HEK293T (cell line): ENCODE results near the gene ERC2.

Experiments used
- CTCF ChIA-PET: fragments of 350-600 bp; formaldehyde crosslinking; extraction: SDS; loops from one replicate; lab custom pipeline; 2021; ENCODE audit warnings: antibody characterized with exemption, inconsistent platforms; lab: Yijun Ruan, JAX
- POLR2A ChIA-PET: fragments of 350-600 bp; formaldehyde crosslinking; extraction: SDS; loops from one replicate; lab custom pipeline; 2020; ENCODE audit warnings: antibody characterized with exemption, inconsistent platforms; lab: Yijun Ruan, JAX
- DNase-seq: peaks from one replicate; pipeline ENCODE4 v3.0.0; 2012; ENCODE audit warnings: mixed read lengths; ENCODE audit errors: extremely low spot score
- ARNT ChIP-seq: fragments of 450-650 bp; IDR thresholded peaks from 2 replicates; pipeline ENCODE4 v1.6.1; 2017; ENCODE audit warnings: mild to moderate bottlenecking
- BHLHE40 ChIP-seq: fragments of 450-650 bp; IDR thresholded peaks from 2 replicates; pipeline ENCODE4 v1.6.1; 2016; ENCODE audit warnings: mild to moderate bottlenecking, moderate library complexity, borderline replicate concordance
- CTBP1 ChIP-seq: fragments of 450-650 bp; IDR thresholded peaks from 2 replicates; pipeline ENCODE4 v1.6.1; 2016; ENCODE audit warnings: borderline replicate concordance
- ELF4 ChIP-seq: fragments of 450-650 bp; IDR thresholded peaks from 2 replicates; pipeline ENCODE4 v1.6.1; 2017; ENCODE audit warnings: antibody characterized with exemption
- FOXA1 ChIP-seq: fragments of 450-650 bp; IDR thresholded peaks from 2 replicates; pipeline ENCODE4 v1.6.1; 2016; ENCODE audit warnings: mild to moderate bottlenecking
- FOXK2 ChIP-seq: fragments of 450-650 bp; IDR thresholded peaks from 2 replicates; pipeline ENCODE4 v1.6.1; 2016; ENCODE audit warnings: mild to moderate bottlenecking
- FOXM1 ChIP-seq: fragments of 450-650 bp; IDR thresholded peaks from 2 replicates; pipeline ENCODE4 v1.6.1; 2017; ENCODE audit warnings: mild to moderate bottlenecking, borderline replicate concordance
- HDGF ChIP-seq: fragments of 450-650 bp; IDR thresholded peaks from 2 replicates; pipeline ENCODE4 v1.6.1; 2017; ENCODE audit warnings: antibody characterized with exemption, borderline replicate concordance
- L3MBTL2 ChIP-seq: fragments of 450-650 bp; conservative IDR thresholded peaks from 2 replicates; pipeline ENCODE4 v1.6.1; 2016; ENCODE audit warnings: mild to moderate bottlenecking
- LEF1 ChIP-seq: fragments of 450-650 bp; IDR thresholded peaks from 2 replicates; pipeline ENCODE4 v1.6.1; 2017; ENCODE audit warnings: mild to moderate bottlenecking, borderline replicate concordance
- NFRKB ChIP-seq: fragments of 450-650 bp; IDR thresholded peaks from 2 replicates; pipeline ENCODE4 v1.6.1; 2016; ENCODE audit warnings: mild to moderate bottlenecking, moderate library complexity
- PKNOX1 ChIP-seq: fragments of 450-650 bp; IDR thresholded peaks from 2 replicates; pipeline ENCODE4 v1.6.1; 2016
- SP1 ChIP-seq: fragments of 450-650 bp; IDR thresholded peaks from 2 replicates; pipeline ENCODE4 v1.6.1; 2017
- SUZ12 ChIP-seq: fragments of 450-650 bp; IDR thresholded peaks from 2 replicates; pipeline ENCODE4 v1.6.1; 2016; ENCODE audit warnings: mild to moderate bottlenecking
- TARDBP ChIP-seq: fragments of 450-650 bp; IDR thresholded peaks from 2 replicates; pipeline ENCODE4 v1.6.1; 2016
- ZNF384 ChIP-seq: fragments of 450-650 bp; IDR thresholded peaks from 2 replicates; pipeline ENCODE4 v1.6.1; 2016

Gene ERC2

GRCh38 chr3:56422316-56422715 is 46.0 kb downstream of the ERC2 start:
- no peak for TF ChIP-seq L3MBTL2
- TF ChIP-seq ZNF384, result no peak
- no peak for TF ChIP-seq PKNOX1
- TF ChIP-seq LEF1, result no peak
- no peak for TF ChIP-seq CTBP1
- TF ChIP-seq BHLHE40, result no peak
- TF ChIP-seq SP1, result no peak
- no peak for TF ChIP-seq FOXM1
- no peak for TF ChIP-seq TARDBP
- TF ChIP-seq HDGF, result no peak
- TF ChIP-seq ELF4, result no peak
- no peak for TF ChIP-seq SUZ12
- no peak for TF ChIP-seq NFRKB
- ChIA-PET POLR2A (no interaction called here), CTCF (no interaction called here)
- DNase-seq, result no peak

DNA sequence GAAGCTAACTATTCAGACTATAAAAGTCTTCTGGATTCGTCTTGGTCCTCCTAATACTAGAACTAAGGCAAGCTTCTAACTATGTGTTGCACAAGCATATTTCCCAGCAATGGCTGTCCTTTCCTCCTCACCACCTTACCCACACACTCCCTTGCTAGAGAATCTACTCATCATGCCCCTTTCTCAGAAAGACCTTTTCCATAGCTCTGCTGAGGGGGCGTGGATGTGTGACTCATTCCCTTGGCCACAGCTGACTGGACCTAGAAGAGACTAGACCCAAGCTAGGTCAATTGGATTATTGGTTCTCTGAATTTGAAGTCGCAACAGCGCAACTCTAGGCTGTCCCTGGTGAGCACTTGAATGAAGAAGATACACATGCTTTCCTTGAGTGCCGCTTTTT is 47.1 kb downstream of the ERC2 start:
- DNase-seq, result no peak
- CTCF ChIA-PET, result interaction anchor here (1.1 kb wide), 1 partner anchor 81 kb away, joined by 4 read pairs; no protein-coding TSS in a partner anchor
- no peak for TF ChIP-seq FOXM1
- no peak for TF ChIP-seq PKNOX1
- TF ChIP-seq FOXK2, result no peak
- TF ChIP-seq ELF4, result no peak
- TF ChIP-seq LEF1, result no peak
- no peak for TF ChIP-seq SP1
- TF ChIP-seq ZNF384, result no peak
- no peak for TF ChIP-seq SUZ12
- no peak for TF ChIP-seq L3MBTL2
- TF ChIP-seq NFRKB, result no peak
- TF ChIP-seq TARDBP, result no peak
- TF ChIP-seq ARNT, result no peak
- no peak for TF ChIP-seq CTBP1
- no peak for TF ChIP-seq HDGF
- no peak for TF ChIP-seq BHLHE40
- no peak for TF ChIP-seq FOXA1
- POLR2A ChIA-PET, result no interaction called here

DNA sequence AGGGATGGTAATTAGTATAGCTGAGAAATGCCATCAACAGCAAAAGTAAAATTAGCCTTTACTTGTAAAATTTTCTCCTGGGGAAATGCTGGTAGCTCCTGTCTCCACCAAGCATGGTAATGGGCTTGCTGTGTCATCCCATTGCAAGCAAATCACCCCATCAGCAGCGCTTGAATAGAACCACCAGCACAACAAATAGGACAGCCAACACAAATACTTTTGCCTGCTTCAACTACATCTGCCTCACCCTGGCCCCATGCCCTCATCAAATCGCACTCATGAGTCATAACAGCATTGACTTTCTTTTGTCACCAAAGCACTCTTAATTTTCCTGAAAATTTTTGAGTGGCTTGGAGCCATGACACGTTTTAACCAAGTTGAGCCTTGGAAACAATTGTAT is 52.6 kb downstream of the ERC2 start:
- TF ChIP-seq TARDBP, result no peak
- no peak for TF ChIP-seq ARNT
- TF ChIP-seq L3MBTL2, result no peak
- TF ChIP-seq CTBP1, result no peak
- no peak for TF ChIP-seq FOXK2
- TF ChIP-seq BHLHE40, result no peak
- no peak for TF ChIP-seq LEF1
- TF ChIP-seq HDGF, result no peak
- TF ChIP-seq ELF4, result no peak
- TF ChIP-seq ZNF384, result no peak
- TF ChIP-seq SP1, result no peak
- no peak for TF ChIP-seq FOXM1
- TF ChIP-seq PKNOX1, result no peak
- TF ChIP-seq SUZ12, result no peak
- no peak for TF ChIP-seq FOXA1
- TF ChIP-seq NFRKB, result no peak
- DNase-seq, result no peak
- ChIA-PET POLR2A (interaction anchor here (0.9 kb wide), 1 partner anchor 8 kb away, joined by 3 read pairs; no protein-coding TSS in a partner anchor), CTCF (no interaction called here)

GRCh38 chr3:56413911-56414310 is 54.4 kb downstream of the ERC2 start:
- TF ChIP-seq HDGF (no peak), NFRKB (no peak), ELF4 (no peak), L3MBTL2 (no peak), BHLHE40 (no peak), ARNT (no peak), TARDBP (no peak), CTBP1 (no peak), FOXK2 (no peak), SUZ12 (no peak), SP1 (no peak), FOXA1 (no peak), LEF1 (no peak), ZNF384 (no peak), PKNOX1 (no peak), FOXM1 (no peak)
- ChIA-PET POLR2A (no interaction called here), CTCF (no interaction called here)
- DNase-seq, result no peak

- TF ChIP-seq HDGF (no peak), TARDBP (no peak)
- DNase-seq, result no peak
- ChIA-PET POLR2A (no interaction called here), CTCF (no interaction called here)
Measured at GRCh38 chr3:56411166-56411565, 57.1 kb downstream of the ERC2 start.

GRCh38 chr3:56410576-56410975 is 57.7 kb downstream of the ERC2 start:
- DNase-seq, result no peak
- POLR2A ChIA-PET, result no interaction called here
- no peak for TF ChIP-seq LEF1
- no peak for TF ChIP-seq FOXA1
- no peak for TF ChIP-seq CTBP1
- no peak for TF ChIP-seq NFRKB
- no peak for TF ChIP-seq ELF4
- no peak for TF ChIP-seq FOXM1
- no peak for TF ChIP-seq PKNOX1
- TF ChIP-seq SP1, result no peak
- no peak for TF ChIP-seq TARDBP
- TF ChIP-seq FOXK2, result no peak
- TF ChIP-seq ARNT, result no peak
- TF ChIP-seq ZNF384, result no peak
- CTCF ChIA-PET, result no interaction called here
